Measurements from ENCODE around the gene LITAF.

The LITAF gene

DNA sequence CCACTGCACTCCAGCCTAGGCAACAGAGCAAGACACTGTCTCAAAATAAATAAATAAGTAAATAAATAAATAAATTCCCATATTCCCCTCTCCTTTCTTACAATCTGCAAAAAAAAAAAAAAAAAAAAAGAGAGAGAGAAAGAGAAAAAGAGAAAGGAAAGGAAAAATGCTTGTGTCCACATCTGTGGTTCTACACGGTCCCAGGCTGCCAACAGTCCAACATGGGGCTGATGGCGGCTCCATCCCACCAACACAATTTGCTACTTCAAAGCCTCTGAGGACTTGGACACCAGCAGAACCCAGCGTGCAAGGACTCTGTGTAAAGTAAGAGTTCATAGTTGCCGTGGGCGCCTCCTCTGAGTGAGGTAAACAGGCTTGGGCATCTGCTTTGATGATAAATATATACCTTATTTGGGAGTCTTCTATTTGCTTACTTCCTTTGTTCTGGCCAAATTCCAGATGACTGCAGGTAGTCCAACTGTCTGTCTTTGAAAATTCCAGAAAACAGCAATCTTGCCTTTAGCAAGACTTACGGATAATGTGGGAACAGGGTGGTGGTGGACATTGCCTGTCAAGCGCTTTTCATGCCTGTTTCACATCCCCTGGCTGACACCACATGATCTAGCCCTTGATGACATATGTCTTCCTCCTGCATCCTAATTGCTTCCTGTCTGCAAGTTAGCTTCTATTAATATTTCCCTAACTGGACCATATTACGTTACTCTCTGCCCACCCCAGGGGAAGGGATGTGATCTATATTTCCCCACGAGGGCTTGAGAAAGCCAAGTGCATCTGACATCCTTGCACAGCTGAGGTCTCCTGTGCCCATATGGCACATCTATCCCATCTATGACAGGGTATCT lies 10.1 kb downstream of the LITAF start:
- POLR2A ChIA-PET: interaction anchor here (1.2 kb wide), 1 partner anchor 10 kb away, joined by 3 read pairs; the partner anchor contains the start of gene LITAF
- CTCF ChIA-PET: no interaction called here

DNA sequence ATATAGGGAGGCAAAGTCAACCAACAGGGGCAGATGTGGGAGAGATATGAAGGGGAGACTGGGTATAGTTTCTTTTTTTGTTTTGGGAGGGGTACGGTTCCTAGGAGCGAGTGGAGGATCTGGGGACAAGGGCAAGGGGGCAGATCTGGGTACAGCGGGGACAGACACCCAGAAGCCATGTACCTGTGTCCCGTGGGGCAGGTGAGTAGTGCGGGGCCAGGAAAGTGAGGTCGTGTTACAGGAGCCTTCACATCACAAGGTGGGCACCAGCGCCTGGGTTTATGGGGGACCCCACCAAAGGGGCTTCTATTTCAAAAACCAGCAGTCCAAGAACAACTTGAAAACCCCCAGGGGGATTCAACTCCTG lies 11.5 kb downstream of the LITAF start:
- DNase-seq (ENCODE audit: extremely low spot score): no peak
- CTCF ChIA-PET: no interaction called here
- no peak for TF ChIP-seq ARNT (IDR thresholded peaks at IDR 0.05)
- POLR2A ChIA-PET: interaction anchor here (1.2 kb wide), 1 partner anchor 12 kb away, joined by 3 read pairs; the partner anchor contains the start of gene LITAF

More for the DNA sequence above, 10.1 kb downstream of the LITAF start:
- no peak for DNase-seq (ENCODE audit: extremely low spot score)
- TF ChIP-seq TARDBP (IDR thresholded peaks at IDR 0.05): no peak
- no peak for TF ChIP-seq LEF1 (IDR thresholded peaks at IDR 0.05; ENCODE audit: borderline replicate concordance)
- no peak for TF ChIP-seq SUZ12 (IDR thresholded peaks at IDR 0.05)
- no peak for TF ChIP-seq NFRKB (IDR thresholded peaks at IDR 0.05)
- no peak for TF ChIP-seq L3MBTL2 (conservative IDR thresholded peaks at IDR 0.05)
- TF ChIP-seq ELF4 (IDR thresholded peaks at IDR 0.05): no peak
- TF ChIP-seq ARNT (IDR thresholded peaks at IDR 0.05): no peak
- TF ChIP-seq FOXA1 (IDR thresholded peaks at IDR 0.05): no peak
- no peak for TF ChIP-seq FOXM1 (IDR thresholded peaks at IDR 0.05; ENCODE audit: borderline replicate concordance)
- TF ChIP-seq CTBP1 (IDR thresholded peaks at IDR 0.05; ENCODE audit: borderline replicate concordance): no peak
- TF ChIP-seq BHLHE40 (IDR thresholded peaks at IDR 0.05; ENCODE audit: borderline replicate concordance): no peak
- no peak for TF ChIP-seq SP1 (IDR thresholded peaks at IDR 0.05)
- TF ChIP-seq, protein P1, sequence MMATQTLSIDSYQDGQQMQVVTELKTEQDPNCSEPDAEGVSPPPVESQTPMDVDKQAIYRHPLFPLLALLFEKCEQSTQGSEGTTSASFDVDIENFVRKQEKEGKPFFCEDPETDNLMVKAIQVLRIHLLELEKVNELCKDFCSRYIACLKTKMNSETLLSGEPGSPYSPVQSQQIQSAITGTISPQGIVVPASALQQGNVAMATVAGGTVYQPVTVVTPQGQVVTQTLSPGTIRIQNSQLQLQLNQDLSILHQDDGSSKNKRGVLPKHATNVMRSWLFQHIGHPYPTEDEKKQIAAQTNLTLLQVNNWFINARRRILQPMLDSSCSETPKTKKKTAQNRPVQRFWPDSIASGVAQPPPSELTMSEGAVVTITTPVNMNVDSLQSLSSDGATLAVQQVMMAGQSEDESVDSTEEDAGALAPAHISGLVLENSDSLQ (IDR thresholded peaks at IDR 0.05): no peak

DNA sequence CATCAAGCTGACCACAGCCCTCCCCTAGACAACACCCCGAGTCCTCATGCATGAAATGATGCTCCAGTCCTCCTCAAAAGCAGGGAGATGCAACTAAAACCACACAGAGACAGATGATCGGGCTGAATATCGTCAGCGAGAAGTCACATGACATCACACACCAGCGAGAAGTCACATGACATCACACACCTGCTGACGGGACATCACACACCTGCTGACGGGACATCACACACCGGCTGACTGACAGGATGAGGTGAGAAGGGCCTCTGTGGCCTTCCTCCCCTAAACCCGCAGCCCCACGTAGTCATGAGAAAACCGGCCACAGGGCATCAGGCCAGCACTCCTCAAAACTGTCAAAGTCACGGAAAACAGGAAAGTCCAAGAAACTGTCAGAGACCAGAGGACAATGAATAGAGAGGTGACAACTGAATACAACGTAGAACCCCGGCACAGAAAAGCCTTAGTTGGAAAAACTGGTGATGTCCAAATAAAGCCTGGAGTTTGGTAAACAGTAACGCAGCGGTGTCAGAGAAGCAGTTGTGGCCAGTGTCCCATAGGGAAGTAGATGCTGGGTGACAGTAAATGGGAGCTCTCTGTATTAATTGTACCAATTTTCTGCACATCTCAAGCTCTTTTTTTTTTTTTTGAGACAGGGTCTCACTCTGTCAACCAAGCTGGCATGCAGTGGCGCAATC lies 14.3 kb downstream of the LITAF start:
- POLR2A ChIA-PET: no interaction called here
- no peak for TF ChIP-seq L3MBTL2 (conservative IDR thresholded peaks at IDR 0.05)
- no peak for TF ChIP-seq SP1 (IDR thresholded peaks at IDR 0.05)
- no peak for TF ChIP-seq FOXA1 (IDR thresholded peaks at IDR 0.05)
- no peak for TF ChIP-seq FOXK2 (IDR thresholded peaks at IDR 0.05)
- DNase-seq (ENCODE audit: extremely low spot score): no peak
- CTCF ChIA-PET: no interaction called here

DNA sequence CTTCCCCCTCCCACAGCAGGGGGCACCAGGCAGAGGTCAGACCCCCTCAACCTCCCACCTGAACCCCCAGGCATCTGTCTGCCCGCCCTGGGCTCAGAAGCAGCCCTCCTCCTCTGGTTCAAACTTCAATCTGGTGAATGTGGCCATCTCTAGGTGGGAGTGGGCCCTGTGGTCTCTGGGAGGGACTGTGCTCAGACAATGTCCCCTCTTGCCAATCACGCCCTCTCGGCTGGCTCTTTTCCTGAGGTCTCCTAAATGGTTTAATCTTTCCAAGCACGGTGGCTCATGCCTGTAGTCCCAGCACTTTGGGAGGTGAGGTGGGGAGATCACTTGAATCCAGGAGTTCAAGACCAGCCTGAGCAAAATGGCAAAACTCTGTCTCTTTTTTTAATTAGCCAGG lies 15.2 kb downstream of the LITAF start:
- TF ChIP-seq CTBP1 (IDR thresholded peaks at IDR 0.05; ENCODE audit: borderline replicate concordance) (no peak), HDGF (IDR thresholded peaks at IDR 0.05; ENCODE audit: borderline replicate concordance) (no peak), TARDBP (IDR thresholded peaks at IDR 0.05) (no peak), ARNT (IDR thresholded peaks at IDR 0.05) (no peak), ELF4 (IDR thresholded peaks at IDR 0.05) (no peak)
- no peak for DNase-seq (ENCODE audit: extremely low spot score)
- ChIA-PET POLR2A (no interaction called here), CTCF (no interaction called here)

DNA sequence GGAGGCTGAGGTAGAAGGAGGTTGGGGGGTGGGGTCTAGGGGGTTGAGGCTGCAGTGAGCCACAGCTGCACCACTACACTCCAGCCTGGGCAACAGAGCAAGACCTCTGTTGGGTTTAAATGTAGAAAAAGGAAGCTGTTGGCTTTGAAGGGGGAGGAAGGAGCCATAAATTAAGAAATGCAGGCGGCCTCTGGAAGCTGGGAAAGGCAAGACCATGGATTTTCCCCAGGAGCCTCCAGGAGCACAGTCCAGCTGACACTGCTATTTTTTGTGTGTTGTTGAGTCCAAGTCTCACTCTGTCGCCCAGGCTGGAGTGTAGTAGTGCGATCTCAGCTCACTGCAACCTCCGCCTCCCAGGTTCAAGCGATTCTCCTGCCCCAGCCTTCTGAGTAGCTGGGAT lies 15.9 kb downstream of the LITAF start:
- TF ChIP-seq BHLHE40 (IDR thresholded peaks at IDR 0.05; ENCODE audit: borderline replicate concordance) (no peak), NFRKB (IDR thresholded peaks at IDR 0.05) (no peak), FOXK2 (IDR thresholded peaks at IDR 0.05) (no peak), FOXA1 (IDR thresholded peaks at IDR 0.05) (no peak), LEF1 (IDR thresholded peaks at IDR 0.05; ENCODE audit: borderline replicate concordance) (no peak), HDGF (IDR thresholded peaks at IDR 0.05; ENCODE audit: borderline replicate concordance) (no peak), SUZ12 (IDR thresholded peaks at IDR 0.05) (no peak), ZNF384 (IDR thresholded peaks at IDR 0.05) (no peak), ARNT (IDR thresholded peaks at IDR 0.05) (no peak), TARDBP (IDR thresholded peaks at IDR 0.05) (no peak), SP1 (IDR thresholded peaks at IDR 0.05) (no peak), CTBP1 (IDR thresholded peaks at IDR 0.05; ENCODE audit: borderline replicate concordance) (no peak), FOXM1 (IDR thresholded peaks at IDR 0.05; ENCODE audit: borderline replicate concordance) (no peak), L3MBTL2 (conservative IDR thresholded peaks at IDR 0.05) (no peak), ELF4 (IDR thresholded peaks at IDR 0.05) (no peak)
- TF ChIP-seq, protein P1 (IDR thresholded peaks at IDR 0.05): no peak
- DNase-seq (ENCODE audit: extremely low spot score): no peak
- ChIA-PET POLR2A (no interaction called here), CTCF (interaction anchor here (0.7 kb wide), 1 partner anchor 69 kb away, joined by 3 read pairs; no protein-coding TSS in a partner anchor)

DNA sequence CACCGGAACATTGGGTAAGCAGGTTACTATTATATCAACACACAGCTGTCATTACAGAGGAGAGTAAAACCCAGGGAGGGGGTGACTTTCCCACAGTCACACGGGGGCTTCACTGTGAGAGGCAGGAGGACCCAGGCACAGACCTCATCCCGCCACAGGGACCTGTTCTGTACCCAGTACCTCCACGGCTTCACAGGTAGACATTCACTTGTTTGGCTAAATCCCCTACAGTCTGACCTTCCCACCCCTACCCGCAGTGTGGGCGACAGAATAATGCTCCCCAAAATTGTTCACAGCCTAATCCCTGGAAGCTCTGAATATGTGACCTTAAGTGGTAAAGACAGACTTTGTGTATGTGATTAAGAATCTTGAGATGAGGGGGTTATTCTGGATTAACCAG lies 16.5 kb downstream of the LITAF start:
- ChIA-PET CTCF (interaction anchor here (0.7 kb wide), 1 partner anchor 70 kb away, joined by 3 read pairs; no protein-coding TSS in a partner anchor), POLR2A (no interaction called here)
- no peak for DNase-seq (ENCODE audit: extremely low spot score)
- TF ChIP-seq HDGF (IDR thresholded peaks at IDR 0.05; ENCODE audit: borderline replicate concordance) (no peak), L3MBTL2 (conservative IDR thresholded peaks at IDR 0.05) (no peak), TARDBP (IDR thresholded peaks at IDR 0.05) (no peak), FOXM1 (IDR thresholded peaks at IDR 0.05; ENCODE audit: borderline replicate concordance) (no peak), SUZ12 (IDR thresholded peaks at IDR 0.05) (no peak), BHLHE40 (IDR thresholded peaks at IDR 0.05; ENCODE audit: borderline replicate concordance) (no peak), ZNF384 (IDR thresholded peaks at IDR 0.05) (no peak)
- TF ChIP-seq, protein P1 (IDR thresholded peaks at IDR 0.05): no peak

All from HEK293T (cell line).